Mammary epithelial cell (primary cell): Measurements from ENCODE around the gene BEX4.
"Not testable (repeated sequence)": the region's sequence is repeated elsewhere in the genome, so short reads cannot be mapped to it uniquely, and the experiment has no call there.

ENCODE experiments used
- CTCF ChIP-seq, 2 donors: IDR thresholded peaks in 1 of 2; conservative IDR thresholded peaks in 1 of 2; 2 replicates each; pipeline ENCODE4 v1.5.1; 2011 to 2012; ENCODE audit warnings: inconsistent platforms in 2 of 2, low read length in 2 of 2, mild to moderate bottlenecking in 2 of 2, control low read depth in 1 of 2, low read depth in 1 of 2; ENCODE audit not compliant: insufficient read depth in 1 of 2; ENCODE audit errors: extremely low read depth in 1 of 2
- EZH2 ChIP-seq: IDR thresholded peaks from 2 replicates; pipeline ENCODE4 v1.6.1; 2012; ENCODE audit warnings: low read length, inconsistent platforms, borderline replicate concordance

- TF ChIP-seq CTCF (conservative IDR thresholded peaks at IDR 0.05 in 1 of 2, IDR thresholded peaks at IDR 0.05 in 1 of 2; ENCODE audit: extremely low read depth in 1 of 2, insufficient read depth in 1 of 2, low read depth in 1 of 2, low read length in 2 of 2); EZH2: not testable (repeated sequence)
Measured at GRCh38 chrX:103235608-103236007, 20.7 kb downstream of the BEX4 start.
